DND-41 (cell line): Measurements from ENCODE around the gene CTNND1.

Experiments
- ATAC-seq: fragments of 200-7000 bp; cut with Tn5 transposase; 3 replicates; pipeline ENCODE4 v1.9.1; 2021; ENCODE audit warnings: low read depth; ENCODE audit not compliant: insufficient read depth
- DNase-seq: peaks from one replicate; pipeline ENCODE4 v3.0.0-alpha.2; 2020
- H2AFZ ChIP-seq: 2 replicates; pipeline ENCODE4 v1.6.0; 2012; ENCODE audit warnings: low read depth, low read length
- H3K27ac ChIP-seq: 2 replicates; pipeline ENCODE4 v1.5.1; 2012; ENCODE audit warnings: low read length, inconsistent platforms
- H3K27me3 ChIP-seq: fragments of 200-600 bp; sonication (generic); 2 replicates; pipeline ENCODE4 v1.6.0; 2012; ENCODE audit warnings: low read length, mild to moderate bottlenecking, inconsistent platforms; ENCODE audit not compliant: insufficient read depth, poor library complexity
- H3K36me3 ChIP-seq: 2 replicates; pipeline ENCODE4 v1.5.1; 2012; ENCODE audit warnings: low read length, inconsistent platforms; ENCODE audit not compliant: insufficient read depth
- H3K4me1 ChIP-seq: 2 replicates; pipeline ENCODE4 v1.5.1; 2012; ENCODE audit warnings: mild to moderate bottlenecking, low read length; ENCODE audit not compliant: insufficient read depth
- H3K4me2 ChIP-seq: 2 replicates; pipeline ENCODE4 v1.6.0; 2012; ENCODE audit warnings: mild to moderate bottlenecking, moderate library complexity, low read length, inconsistent platforms; ENCODE audit not compliant: insufficient read depth
- H3K4me3 ChIP-seq, 2 experiments: fragments of 200-600 bp in 1 of 2; shearing (Covaris generic) in 1 of 2; 2 replicates each; pipeline ENCODE4 v1.5.1; 2012 to 2016; ENCODE audit warnings: inconsistent platforms in 2 of 2, low read length in 2 of 2, mild to moderate bottlenecking in 2 of 2, low read depth in 1 of 2, moderate library complexity in 1 of 2
- H3K79me2 ChIP-seq: 2 replicates; pipeline ENCODE4 v1.6.0; 2012; ENCODE audit warnings: low read length, inconsistent platforms; ENCODE audit not compliant: insufficient read depth
- H3K9ac ChIP-seq: 2 replicates; pipeline ENCODE4 v1.6.0; 2012; ENCODE audit warnings: low read depth, mild to moderate bottlenecking, inconsistent platforms, low read length, moderate library complexity
- H3K9me3 ChIP-seq: 2 replicates; pipeline ENCODE4 v1.5.1; 2012; ENCODE audit warnings: low read length, moderate library complexity, mild to moderate bottlenecking, inconsistent platforms; ENCODE audit not compliant: insufficient read depth, severe bottlenecking
- H4K20me1 ChIP-seq: 2 replicates; pipeline ENCODE4 v1.6.0; 2012; ENCODE audit warnings: low read length; ENCODE audit not compliant: insufficient read depth
- EZH2 ChIP-seq: IDR thresholded peaks from 3 replicates; pipeline ENCODE4 v1.6.1; 2012; ENCODE audit warnings: borderline replicate concordance, low read depth, mild to moderate bottlenecking, moderate library complexity, low read length, inconsistent platforms; ENCODE audit not compliant: severe bottlenecking
- TF ChIP-seq, protein P1 (sequence below): IDR thresholded peaks from 2 replicates; pipeline ENCODE4 v1.5.1; 2012; ENCODE audit warnings: borderline replicate concordance, low read length, moderate library complexity, mild to moderate bottlenecking; ENCODE audit not compliant: poor library complexity, severe bottlenecking; ENCODE audit errors: extremely low read depth

CTNND1 gene

GRCh38 chr11:57772562-57772961, 11.0 kb downstream of the CTNND1 start:
- peaks cover 33% of the 10 kb centered on the region; the same call in 1 of the 2 replicates for H3K79me2 ChIP-seq
- peaks cover 12% of the 10 kb centered on the region for H3K4me1 ChIP-seq

DNA sequence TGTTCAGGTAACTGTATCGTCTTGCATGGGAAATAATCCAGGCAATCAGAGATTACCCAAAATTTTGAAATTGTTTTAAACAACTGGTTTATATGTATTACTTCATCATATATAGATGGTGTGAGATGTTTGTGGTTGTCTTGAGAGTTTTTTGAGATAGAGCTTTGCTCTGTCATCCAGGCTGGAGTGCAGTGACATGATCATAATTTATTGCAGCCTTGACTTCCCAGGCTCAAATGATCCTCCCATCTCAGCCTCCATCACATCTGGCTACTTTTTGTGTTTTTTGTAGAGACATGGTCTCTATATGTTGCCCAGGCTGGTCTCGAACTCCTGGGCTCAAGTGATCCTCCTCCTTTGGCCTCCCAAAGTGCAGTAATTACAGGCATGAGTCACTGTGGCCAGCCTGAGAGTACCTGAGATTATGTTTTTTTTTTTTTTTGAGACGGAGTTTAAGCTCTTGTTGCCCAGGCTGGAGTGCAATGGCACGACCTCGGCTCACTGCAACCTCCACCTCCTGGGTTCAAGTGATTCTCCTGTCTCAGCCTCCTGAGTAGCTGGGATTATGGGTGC, 11.5 kb downstream of the CTNND1 start:
- no peaks in the 10 kb centered on the region for H4K20me1 ChIP-seq
- peaks cover 38% of the 10 kb centered on the region; the same call in 1 of the 2 replicates for H3K79me2 ChIP-seq
- DNase-seq, result no peak
- H3K4me1 ChIP-seq, result peaks cover 18% of the 10 kb centered on the region
- H3K27ac ChIP-seq, result no peak overlapping the region
- no peak for TF ChIP-seq EZH2
- TF ChIP-seq, protein P1, sequence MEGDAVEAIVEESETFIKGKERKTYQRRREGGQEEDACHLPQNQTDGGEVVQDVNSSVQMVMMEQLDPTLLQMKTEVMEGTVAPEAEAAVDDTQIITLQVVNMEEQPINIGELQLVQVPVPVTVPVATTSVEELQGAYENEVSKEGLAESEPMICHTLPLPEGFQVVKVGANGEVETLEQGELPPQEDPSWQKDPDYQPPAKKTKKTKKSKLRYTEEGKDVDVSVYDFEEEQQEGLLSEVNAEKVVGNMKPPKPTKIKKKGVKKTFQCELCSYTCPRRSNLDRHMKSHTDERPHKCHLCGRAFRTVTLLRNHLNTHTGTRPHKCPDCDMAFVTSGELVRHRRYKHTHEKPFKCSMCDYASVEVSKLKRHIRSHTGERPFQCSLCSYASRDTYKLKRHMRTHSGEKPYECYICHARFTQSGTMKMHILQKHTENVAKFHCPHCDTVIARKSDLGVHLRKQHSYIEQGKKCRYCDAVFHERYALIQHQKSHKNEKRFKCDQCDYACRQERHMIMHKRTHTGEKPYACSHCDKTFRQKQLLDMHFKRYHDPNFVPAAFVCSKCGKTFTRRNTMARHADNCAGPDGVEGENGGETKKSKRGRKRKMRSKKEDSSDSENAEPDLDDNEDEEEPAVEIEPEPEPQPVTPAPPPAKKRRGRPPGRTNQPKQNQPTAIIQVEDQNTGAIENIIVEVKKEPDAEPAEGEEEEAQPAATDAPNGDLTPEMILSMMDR, result no peak
- H3K4me3 ChIP-seq, result no peak overlapping the region
- H3K27me3 ChIP-seq, result no peaks in the 10 kb centered on the region
- H3K36me3 ChIP-seq, result no peaks in the 10 kb centered on the region
- no peak overlapping the region for H3K4me2 ChIP-seq
- H2AFZ ChIP-seq, result no peak overlapping the region
- no peak overlapping the region for H3K9ac ChIP-seq
- ATAC-seq, result no peak
- no peaks in the 10 kb centered on the region for H3K9me3 ChIP-seq

More at GRCh38 chr11:57772562-57772961, 11.0 kb downstream of the CTNND1 start:
- no peak for ATAC-seq
- H3K36me3 ChIP-seq, result no peaks in the 10 kb centered on the region
- H4K20me1 ChIP-seq, result no peaks in the 10 kb centered on the region
- H3K4me2 ChIP-seq, result no peak overlapping the region
- H3K9ac ChIP-seq, result no peak overlapping the region
- TF ChIP-seq, protein P1, result no peak
- no peak for TF ChIP-seq EZH2
- no peak overlapping the region for H3K4me3 ChIP-seq
- no peaks in the 10 kb centered on the region for H3K9me3 ChIP-seq
- H2AFZ ChIP-seq, result no peak overlapping the region
- H3K27me3 ChIP-seq, result no peaks in the 10 kb centered on the region
- no peak for DNase-seq
- no peak overlapping the region for H3K27ac ChIP-seq

- TF ChIP-seq, protein P1, result no peak
- no peak for TF ChIP-seq EZH2
- Histone ChIP-seq H3K36me3 (no peaks in the 10 kb centered on the region), H3K27me3 (no peaks in the 10 kb centered on the region), H3K4me1 (peaks cover 34% of the 10 kb centered on the region), H3K27ac (no peak overlapping the region), H2AFZ (no peak overlapping the region), H3K4me3 (no peak overlapping the region), H3K9ac (no peak overlapping the region), H3K9me3 (no peaks in the 10 kb centered on the region), H3K4me2 (no peak overlapping the region), H4K20me1 (no peaks in the 10 kb centered on the region), H3K79me2 (peaks cover 35% of the 10 kb centered on the region; the same call in 1 of the 2 replicates)
- no peak for ATAC-seq
- DNase-seq, result no peak
Measured at GRCh38 chr11:57775491-57775890, 13.9 kb downstream of the CTNND1 start.
